ENCODE measurements around the gene ATP11A.
A peak's percentile ranks its signal among the peaks of the same experiment; 100 is the strongest.

ATP11A gene

DNA sequence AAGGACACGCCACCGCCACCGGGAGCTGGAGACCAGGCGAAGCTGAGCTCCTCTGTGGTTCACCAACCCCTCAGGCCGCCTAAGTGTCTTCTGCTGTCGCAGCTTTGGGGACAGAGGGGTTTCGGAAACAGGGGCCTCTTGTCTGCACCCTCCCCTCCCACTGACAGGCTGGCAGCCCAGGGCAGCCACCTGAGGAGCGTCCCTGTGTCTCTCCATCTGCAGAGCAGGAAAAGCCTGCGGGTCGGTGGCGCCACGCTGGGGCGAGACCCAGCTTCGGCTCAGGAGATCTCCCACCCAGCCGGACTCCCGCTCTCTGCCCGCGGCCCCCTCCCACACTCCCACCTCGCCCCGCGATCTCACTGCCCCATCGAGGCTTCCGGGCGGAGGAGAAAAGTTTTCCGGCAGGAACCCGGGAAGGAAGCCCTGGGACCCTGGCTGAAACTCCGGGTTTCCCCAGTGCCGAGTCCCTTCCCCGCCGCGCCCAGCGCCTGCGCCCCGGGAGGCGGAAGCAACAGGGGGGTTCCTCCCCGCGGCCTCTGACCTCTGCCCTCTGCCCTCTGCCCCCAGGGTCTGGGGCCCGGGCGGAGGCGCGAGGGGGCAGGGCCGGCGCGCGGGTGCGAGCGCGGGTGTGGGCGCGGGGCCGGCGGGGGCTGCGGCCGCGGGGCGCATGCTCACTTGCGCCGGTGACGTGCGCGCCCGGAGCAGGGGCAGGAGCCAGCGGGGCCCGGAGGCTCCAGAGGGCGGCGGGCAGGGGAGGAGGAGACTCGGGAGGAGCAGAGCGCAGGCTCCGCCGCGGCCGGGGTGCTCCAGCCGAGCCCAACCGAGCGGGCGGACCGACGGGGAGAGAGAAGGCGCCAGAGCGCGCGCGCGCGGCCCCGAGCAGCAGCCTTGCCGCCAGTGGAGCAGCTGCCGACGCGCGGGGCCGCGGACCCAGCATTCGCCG lies at the start of gene ATP11A:
Gene ATP11A (plus strand): TSS at position 736 of the 943 bp plus-strand sequence. CDS start 379 bp downstream, outside the sequence.
- DNase-seq: peak; percentile 89

DNA sequence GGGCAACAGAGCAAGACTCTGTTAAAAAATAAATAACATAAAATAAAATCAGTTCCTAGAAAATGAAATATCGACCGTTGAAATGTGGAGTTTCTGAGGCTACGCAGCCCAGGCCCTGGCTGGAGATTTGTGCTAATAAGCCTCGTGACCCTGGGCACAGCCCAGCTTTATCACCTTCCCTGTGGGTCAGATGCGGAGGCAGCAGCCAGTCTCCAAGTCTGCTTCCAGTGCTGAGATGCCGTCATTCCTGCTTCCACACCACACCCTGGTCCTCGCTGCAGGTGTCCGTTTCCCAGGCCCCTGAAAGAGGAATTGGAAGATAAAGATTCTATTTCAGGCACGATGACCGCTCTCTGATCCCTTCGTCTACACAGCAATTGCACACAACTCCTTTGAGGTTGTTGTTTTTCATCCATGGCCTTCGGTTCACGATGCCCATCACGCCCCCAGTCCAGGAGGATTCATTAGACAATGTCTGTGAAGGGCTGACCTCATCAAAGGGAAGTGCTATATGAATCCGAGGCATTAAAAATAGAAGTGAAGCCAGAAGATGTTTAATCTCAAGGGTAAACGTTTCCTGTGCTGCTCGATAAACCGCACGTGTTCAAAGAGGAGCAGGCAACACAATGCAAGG lies 48.3 kb upstream of the ATP11A start:
- DNase-seq: no peak

DNA sequence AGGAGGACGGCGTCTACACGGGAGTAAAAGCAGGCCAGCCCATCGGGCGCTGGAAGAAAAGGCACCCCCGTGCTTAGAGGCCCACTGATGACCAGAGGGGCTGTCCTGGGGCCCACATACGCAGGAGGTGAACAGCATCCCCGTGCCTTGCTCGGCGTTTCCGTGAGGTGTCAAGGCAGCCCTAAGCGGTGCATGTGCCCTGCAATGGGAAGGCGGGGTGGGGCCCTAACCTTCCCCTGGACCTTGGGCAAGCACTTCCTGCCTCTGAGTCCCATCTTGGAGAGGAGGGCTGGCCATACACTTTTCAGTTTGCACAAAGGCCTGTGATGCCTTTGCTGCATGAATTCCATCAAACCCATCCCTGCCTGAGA lies 47.8 kb upstream of the ATP11A start:
- DNase-seq: no peak

DNA sequence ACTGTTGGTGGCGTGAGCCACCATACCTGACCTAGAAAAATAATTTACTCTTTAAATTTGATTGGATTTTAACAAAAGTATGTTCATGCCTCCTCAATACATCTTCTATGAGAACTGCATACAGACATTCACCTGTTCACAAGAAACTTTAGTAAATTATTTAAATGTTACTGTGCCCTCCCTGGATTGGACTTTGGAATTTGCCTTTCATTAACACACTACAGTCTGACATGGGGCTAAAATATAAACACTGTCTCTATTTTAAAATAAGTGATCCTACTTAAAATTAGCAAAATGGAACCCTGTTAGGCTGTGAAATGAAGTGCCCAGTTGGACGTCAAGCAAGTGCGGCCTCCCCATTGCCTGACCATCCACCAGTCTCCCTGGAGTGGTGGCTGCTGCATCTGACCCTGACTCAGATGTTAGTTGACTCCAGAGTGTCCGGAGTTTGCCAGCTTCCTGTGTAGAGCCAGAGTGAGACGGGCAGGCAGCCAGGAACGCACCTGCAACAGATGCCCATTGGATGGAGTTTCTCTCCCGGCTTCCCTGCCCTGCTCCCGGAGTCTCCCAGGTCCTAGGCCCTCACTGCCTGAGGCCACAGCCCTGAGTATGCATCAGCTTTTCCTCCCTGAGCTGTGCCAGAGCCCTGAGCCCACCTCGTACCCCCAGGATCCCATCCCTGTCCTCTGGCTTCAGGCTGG lies 45.9 kb upstream of the ATP11A start:
- no peak for DNase-seq

DNA sequence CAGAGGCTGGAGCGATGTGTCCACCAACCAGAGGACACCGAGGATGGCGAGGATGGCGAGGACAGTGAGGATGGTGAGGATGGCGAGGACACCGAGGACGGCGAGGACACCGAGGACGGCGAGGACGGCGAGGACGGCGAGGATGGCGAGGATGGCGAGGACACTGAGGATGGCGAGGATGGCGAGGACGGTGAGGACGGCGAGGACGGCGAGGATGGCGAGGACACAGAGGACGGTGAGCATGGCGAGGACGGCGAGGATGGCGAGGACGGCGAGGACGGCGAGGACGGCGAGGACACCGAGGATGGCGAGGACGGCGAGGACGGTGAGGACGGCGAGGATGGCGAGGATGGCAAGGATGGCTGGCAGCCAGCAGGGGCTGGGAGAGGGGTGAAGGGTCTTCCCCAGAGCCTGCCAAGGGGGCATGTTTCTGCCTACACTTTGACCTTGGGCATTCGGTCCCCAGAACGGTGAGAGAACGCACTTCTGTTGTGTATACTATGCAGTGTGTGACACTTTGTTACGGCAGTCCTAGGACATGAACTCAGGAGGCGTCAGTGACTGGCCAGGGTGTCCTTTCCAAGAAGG lies 44.4 kb upstream of the ATP11A start:
- no peak for DNase-seq

DNA sequence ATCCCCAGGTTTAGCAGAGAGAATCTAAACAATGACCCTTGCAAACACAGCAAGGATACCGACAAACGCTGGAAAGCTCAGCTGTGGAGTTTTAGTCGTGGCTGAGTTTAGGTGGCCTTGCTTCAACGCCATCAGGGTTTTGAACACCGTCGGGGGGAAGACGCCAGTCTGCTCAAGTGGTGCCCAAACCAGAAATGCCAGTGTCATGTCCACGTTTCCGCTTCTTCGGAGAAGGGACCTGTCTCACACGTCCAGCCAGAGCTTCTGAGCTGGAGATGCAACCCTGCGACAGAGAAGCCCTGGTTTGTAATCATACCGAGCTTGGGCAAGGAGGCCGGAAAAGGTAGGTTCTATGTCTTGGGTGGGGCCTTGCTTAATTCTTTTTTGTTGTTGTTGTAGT lies 42.6 kb upstream of the ATP11A start:
- DNase-seq: no peak

DNA sequence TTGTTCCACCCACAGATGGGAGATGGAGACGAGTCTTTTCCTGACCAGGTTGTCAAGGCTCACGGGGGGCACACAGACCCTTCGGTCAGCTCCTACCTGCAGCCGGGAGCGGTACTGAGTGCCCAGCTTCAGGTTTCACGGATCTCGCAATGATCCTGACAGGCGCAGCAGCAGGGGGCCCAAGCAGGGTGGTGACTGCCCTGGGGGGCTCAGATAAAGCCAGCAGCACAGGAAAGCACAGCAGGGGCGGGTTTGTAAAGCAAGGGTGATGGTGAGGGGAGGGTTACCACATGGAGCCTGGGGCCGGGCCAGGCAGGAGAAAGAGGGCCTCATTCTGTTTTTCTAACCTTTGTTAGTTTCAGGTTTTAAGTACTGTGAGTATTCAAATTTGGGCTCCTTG lies 41.7 kb upstream of the ATP11A start:
- DNase-seq: no peak

DNA sequence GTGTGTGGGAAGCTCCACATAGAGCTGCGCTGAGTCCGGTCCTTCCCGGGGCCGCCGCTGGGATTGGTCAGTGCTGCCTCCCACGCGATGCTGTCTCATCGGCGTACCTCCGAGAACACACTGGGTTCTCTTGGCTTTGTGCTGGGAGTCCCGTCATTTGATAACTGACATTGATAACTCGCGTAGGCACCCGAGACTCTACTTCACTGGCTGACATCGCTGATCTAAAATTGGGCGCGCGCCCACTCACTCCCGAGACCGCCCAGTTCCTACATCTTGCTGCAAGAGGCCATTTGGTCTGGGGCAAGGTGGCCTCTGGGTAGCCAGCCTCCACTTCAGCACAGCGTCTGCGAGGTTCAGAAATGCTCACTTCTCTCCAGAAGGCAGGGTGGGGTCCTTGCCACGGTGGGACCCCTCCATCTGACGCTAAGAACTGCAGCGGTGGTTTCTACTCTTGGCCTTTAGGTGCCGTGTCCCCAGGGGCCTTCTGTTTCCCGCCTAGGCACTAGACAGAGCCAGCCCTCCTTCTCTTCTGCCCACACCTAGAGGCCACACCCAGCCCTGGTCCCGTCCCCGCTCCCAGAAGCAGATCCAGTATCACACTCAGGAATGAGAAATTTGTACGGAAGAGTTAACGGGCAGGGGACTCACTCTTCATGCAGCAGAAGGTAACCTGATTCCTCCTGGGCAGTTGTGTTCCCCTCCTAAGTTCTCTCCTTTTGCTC lies 40.7 kb upstream of the ATP11A start:
- no peak for DNase-seq

DNA sequence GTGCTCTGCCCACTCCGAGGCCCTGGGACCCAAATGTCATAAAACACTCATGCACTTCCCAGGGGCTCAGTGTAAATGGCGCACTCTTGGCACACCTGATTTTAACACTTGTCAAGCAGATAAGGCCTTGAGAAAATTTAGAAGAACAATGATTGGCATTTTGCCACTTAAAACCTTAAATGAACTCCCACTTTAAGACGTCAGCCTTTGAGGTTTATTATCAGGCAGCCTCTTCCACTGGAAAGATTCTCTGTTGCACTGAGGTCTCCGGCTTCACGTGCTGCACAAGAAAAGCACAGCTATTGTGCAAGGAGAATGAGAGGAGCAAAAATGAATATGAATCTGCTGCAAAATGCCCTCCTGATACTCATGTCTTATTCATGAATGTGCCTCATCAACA lies 38.5 kb upstream of the ATP11A start:
- no peak for DNase-seq

DNA sequence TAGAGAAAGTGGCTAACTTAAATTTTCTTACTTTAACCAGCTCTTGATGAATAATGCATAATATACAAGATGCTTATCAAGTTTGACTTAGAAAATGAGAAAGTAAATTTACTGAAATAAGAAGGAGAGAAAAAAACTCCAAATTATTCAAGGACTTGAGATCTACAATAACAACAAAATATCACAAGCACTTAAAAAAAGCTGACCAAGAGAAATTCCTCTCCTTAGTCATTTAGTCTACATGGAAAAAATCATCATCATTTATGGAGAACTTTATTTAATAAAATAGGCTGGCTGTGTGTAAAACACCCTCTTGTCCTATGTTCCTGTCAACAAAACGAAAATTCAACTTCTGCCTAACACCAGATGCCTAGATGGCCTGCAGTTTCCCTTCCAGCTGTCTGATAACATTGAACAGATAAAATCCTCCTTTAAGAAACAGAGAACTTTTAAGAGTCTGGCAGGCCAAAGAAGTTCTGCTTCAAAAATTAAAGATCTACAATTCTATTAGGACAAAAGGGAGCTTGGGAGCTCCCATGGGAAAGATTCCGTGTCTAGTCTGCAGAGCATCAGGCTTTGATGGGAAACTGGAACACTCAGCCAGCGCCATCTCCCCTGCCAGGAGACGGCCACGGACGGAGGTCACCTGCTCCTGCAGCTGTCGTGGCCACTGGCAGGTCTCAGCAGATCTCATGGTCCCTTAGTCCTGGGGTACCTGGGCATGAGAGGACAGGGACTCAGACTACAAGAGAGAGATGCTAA lies 37.9 kb upstream of the ATP11A start:
- DNase-seq: no peak

DNA sequence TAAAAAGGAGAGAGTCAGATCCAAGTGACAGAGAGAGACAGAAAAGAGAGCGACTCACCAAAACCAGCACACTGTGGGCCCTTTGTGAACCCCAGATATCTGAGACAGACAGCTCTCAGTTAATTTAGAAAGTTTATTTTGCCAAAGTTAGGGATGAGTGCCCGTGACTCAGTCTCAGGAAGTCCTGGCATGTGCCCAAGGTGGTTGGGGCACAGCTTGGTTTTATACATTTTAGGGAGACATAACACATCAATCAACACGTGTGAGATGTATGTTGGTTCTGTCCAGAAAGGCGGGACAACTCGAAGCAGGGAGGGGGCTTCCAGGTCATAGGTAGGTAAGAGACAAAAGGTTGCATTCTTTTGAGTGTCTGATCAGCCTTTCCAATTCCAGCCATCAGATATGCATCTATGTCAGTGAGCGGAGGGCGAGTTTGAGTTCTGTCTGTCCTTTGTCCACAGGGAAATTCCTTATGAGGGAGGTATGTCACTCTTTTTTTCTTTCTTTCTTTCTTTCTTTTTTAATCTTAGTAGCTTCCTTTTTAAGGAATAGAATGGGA lies 37.2 kb upstream of the ATP11A start:
- no peak for DNase-seq

DNA sequence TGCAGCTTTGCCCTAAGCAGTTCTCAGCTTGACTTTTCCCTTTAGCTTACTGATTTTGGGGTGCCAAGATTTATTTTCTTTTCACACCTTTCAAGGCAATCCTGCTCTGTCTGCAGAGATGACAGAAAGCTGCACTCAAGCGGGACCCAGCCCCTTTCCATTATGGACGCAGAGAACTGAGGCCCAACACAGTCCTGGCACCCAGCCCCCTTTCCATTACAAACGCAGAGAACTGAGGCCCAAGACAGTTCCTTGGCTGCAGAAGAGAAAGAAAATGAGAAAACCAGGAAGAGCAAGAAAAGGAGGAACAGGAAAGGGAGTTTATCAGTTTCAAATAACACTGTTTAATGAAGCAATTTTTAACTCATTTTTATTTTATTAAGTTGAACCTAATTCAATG lies 36.8 kb upstream of the ATP11A start:
- DNase-seq: no peak

DNA sequence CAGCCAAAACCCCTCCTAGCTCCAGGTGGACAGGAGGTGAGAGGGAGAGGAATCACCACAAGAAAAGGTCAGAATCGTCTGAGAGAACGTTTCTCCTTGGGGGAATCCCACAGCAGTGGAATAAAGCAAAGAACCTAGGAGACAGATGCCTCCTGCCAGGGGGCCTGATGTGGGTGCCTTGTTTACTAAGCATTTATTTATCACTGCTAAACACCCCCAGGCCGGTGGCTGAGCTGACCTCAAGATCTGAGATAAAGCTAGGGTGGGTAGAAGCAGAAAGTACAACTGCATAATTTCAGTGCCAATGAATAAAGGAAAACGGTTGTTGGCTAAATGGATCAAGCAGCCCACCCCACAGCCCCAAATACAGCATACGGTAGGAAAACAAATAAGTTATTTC lies 33.9 kb upstream of the ATP11A start:
- no peak for DNase-seq

DNA sequence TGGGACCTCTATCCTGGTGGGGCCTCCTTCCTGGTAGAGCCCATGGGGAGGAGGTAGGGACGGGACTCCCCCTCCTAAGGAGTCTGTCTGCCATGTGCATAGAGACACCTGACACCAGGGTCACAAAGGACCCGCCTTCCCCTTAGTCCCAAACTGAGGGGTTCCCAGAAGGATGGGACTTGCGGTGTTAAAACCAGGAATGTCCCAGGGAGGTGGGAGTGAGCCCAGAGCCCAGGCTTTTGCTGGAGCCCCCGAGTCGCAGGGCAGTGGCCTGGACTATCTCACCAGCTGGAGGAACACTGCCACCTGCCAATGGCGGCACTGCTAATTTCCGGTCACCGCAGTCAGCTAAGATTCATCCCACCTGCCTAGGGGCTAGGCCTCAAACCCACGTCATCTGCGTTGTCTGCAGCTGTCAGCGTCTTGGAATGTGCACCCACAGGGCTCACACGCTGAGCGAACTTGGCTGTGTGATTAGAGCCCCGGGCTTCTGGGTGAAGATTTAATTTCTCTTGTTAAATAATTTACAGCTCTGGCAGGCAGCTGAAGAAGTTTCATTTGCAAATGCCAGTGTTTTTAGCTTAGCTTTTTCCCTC lies 31.9 kb upstream of the ATP11A start:
- no peak for DNase-seq

DNA sequence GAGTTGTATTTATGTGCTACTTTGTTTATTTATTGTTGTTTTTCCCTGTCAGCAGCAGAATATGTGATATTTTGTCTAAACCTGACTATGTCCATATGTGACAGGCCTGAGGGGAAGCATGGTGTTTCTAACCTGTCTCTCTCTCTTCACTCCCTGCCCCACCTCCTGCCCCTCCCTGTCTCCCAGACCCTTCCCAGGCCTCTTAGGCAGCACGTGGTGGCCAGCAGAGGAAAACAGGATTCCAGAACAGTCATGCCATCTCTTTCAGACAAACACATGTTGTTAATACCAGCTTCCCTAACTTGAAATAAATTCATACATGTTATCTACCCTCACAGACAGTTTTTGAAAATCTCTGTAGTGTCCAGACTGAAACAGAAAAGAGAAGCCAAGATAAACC lies 31.0 kb upstream of the ATP11A start:
- no peak for DNase-seq

DNA sequence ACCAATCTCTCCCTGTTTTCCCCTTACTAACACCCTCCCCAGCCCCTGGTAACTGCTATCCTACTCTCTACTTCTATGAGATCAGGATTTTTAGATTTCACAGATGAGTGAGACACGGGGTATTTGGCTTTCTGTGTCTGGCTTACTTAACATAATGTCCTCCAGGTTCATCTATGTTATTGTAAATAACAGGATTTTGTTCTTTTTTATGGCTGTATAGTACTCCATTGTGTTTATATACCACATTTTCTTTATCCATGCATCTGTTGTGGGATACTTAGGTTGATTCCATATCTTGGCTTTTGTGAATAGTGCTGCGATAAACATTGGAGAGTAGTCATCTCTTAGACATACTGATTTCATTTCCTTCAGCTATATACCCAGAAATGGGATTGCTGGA lies 28.5 kb upstream of the ATP11A start:
- DNase-seq: no peak

DNA sequence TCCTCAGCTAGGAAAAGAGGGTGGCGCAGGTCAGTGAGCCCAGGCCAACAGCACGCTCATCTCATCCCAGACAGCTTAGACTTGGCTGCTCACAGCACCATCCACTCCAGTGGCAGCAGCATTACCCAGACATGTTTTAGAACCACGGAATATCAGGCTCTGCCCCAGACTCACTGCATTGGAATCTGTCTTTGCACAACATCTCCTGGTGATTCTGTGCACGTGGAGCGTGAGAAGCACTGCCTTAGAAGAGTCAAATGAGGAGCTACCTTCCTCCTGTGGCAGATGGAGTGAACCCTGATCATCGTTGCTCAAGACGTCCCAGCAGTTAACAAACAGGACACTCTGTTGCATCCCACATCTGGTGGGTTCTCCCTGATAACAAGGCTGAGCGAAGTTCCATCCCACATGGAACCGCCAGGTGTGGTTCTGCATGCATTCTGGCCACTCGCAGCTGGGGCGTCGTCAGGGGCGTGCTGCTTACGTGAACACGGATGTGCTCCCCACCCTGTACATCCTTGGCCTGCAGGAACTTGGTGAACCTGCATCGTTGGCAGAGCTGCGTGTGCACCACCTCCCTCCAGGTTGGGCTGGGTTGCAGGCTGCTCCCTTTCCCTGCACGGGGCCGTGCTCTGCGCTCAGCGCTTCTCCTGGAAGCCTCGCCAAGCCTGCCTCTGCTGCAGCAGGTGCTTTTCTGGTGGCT lies 25.2 kb upstream of the ATP11A start:
- DNase-seq: no peak

DNA sequence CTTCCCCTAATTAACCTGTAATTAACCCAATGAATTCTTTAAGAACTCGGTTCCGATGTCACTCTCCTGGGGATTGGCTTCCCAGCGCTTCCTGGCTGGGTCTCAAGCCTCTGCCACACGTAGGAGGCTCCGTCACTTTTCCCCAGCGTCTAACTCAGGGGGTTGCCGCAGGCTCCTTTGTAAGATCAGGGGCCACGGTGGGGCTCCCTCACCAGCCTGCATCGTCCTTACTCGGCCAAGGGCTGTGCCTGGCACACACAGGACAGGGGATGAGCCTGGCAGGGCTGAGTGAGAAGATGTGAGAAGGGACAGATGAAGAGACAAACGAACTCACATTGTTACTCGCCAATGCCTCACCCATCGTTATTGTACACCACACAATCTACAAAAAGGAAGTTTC lies 20.9 kb upstream of the ATP11A start:
- DNase-seq: no peak

DNA sequence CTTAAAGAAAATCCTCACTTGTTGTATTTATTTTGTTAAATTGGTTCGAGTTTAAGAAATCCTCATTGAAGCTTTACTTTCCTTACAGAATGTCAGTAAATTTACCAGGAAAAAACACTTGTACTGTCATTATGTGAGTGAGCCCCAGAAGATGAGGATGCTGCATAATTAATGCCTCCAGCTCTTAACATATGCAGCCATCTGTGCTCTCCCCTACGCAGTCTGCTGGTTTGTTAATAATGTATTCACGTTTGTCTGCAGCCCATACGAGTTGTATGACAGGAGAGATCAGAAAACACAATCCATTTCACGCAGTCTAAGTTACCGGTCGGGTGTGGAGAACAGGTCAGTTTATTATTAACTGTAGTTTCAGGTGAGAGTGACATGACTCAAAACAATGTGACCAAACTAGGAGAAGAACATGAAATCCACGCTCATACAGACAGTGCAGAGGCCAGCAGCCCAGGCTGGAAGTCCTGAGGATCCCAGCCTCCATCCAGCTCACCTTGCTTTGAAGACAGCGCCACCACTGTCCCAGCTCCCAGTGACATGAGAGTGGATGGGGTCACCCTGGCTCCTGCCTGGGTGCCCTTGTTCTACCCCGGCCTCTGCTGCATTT lies 19.8 kb upstream of the ATP11A start:
- DNase-seq: no peak

DNA sequence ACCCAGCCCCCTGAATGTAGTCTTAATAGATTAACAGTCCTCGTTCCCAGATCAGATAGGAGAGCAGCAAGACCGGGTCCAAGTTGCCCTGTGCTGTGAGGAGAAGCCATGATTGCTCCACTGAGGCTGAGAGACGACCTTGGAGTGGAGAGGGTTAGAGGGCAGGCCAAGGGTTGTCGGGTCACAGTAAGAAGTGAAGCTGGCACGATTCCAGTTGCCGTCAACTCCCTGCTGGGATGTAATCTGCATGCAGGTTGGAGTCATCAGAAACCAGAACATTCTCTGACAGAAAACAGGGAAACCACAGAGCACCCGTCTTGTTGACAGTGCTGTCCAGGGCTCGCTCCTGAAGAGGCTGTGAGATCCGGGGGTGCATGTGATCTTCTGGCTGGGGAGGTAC lies 19.0 kb upstream of the ATP11A start:
- DNase-seq: no peak
